Measurements from ENCODE around the gene GALNT11. TPM values are rescaled to one million over a fixed set of nuclear protein-coding genes. Genes with fewer than 3 reads are reported as not detected.
"Not testable (repeated sequence)": the region's sequence is repeated elsewhere in the genome, so short reads cannot be mapped to it uniquely, and the experiment has no call there.

GALNT11 gene
- polyA plus RNA-seq, 4 donors: 102 to 119 (median 111) TPM

DNA sequence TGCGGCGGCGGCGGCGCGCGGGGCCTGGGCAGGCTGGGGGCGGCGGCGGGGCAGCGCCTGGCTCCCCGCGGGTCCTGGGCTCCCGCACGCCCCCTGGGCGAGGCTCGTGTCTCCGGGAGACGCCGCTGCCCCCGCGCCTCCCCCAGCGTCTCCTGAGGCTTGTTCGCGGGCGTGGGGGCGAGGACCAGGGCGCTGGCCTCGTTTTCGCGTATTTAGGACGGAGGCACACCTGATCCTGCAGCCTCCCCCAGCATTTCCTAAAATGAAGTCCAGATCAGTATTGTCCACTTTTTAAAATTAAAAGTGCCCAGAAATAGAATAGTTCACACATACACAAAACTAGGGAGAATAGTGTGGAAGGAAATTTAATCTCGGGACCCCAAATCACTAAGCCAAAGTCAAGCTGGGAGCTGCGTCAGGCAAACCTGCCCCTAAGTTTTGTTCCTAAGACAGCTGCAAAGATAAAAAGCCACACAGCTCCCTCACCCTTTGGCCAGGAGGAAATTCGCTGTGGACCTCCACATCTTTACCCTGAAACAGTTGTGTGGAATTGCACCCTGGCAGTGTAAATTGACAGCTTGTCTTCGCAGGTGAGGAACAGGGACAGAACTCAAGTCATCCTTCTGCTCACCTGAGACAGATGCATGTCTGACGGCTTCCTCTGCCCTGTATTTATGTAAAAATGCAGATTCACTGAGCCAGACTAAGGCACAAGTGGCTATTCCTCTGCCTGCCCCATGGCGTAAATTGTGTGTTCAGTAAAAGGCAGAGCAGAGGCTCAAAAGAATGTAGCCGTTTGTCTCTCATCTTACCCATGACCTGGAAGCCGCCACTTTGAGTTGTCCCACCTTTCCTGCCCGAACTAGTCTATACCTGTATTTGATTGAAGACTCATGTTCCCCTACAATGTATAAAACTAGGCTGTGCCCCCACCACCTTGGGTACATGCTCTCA, 740 bp downstream of the GALNT11 start:
- peak in 1 of 4 donors; percentile 8 for DNase-seq (ENCODE audit: low read depth in 4 of 4, low spot score in 2 of 4)

DNA sequence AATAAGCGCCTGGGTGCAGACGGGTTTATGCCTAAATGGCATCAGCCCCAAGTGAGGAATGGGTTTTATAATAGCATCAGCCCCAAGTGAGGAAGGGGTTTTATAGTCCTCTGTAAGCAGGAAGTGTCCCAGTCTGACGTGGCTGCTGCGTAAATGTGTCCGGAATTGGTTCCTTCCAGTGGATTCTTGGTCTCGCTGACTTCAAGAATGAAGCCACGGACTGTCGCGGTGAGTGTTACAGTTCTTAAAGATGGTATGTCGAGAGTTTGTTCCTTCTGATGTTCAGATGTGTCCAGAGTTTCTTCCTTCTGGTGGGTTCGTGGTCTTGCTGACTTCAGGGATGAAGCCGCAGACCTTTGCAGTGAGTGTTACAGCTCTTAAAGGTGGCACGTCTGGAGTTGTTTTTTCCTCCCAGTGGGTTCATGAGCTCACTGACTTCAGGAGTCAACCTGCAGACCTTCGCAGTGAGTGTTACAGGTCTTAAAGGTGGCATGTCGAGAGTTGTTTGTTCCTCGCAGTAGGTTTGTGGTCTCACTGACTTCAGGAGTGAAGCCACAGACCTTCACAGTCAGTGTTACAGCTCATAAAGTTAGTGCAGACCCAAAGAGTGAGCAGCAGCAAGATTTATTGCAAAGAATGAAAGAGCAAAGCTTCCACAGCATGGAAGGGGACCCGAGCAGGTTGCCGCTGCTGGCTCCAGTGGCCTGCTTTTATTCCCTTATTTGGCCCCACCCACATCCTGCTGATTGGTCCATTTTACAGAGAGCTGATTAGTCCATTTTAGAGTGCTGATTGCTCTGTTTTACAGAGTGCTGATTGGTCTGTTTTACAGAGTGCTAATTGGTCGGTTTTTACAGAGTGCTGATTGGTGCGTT, 2.3 kb downstream of the GALNT11 start:
- DNase-seq (ENCODE audit: low read depth in 4 of 4, low spot score in 2 of 4): not testable (repeated sequence)

DNA sequence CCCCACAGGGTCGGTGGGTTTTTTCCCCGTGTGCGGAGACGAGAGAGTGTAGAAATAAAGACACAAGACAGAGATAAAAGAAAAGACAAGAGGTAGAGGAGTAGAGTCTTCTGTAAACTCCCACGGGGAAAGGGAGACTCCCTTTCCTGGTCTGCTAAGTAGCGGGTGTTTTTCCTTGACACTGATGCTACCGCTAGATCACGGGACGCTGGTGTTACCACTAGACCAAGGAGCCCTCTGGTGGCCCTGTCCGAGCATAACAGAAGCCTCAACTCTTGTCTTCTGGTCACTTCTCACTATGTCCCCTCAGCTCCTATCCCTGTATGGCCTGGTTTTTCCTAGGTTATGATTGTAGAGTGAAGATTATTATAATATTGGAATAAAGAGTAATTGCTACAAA, 4.6 kb downstream of the GALNT11 start:
- DNase-seq (ENCODE audit: low read depth in 4 of 4, low spot score in 2 of 4): not testable (repeated sequence)

DNA sequence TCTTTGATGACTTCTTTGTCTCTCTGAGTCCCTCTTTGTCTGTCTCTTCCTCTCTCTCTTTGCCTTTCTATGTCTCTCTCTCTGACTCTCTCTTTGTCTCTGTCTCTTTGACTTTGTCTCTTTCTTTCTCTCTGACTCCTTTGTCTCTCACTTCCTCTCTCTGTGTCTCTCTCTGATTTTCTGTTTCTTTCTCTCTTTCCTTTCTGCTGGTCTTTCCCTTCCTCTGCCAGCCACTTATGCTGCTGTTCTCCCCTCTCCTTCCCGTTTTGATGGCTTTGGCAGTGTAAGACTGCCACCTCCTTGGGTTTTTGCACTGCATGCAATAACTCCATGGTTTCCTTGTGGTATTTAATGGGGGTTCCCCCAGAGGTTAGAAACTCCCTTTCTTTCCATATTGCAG, 5.2 kb downstream of the GALNT11 start:
- DNase-seq (ENCODE audit: low read depth in 4 of 4, low spot score in 2 of 4): not testable (repeated sequence)

DNA sequence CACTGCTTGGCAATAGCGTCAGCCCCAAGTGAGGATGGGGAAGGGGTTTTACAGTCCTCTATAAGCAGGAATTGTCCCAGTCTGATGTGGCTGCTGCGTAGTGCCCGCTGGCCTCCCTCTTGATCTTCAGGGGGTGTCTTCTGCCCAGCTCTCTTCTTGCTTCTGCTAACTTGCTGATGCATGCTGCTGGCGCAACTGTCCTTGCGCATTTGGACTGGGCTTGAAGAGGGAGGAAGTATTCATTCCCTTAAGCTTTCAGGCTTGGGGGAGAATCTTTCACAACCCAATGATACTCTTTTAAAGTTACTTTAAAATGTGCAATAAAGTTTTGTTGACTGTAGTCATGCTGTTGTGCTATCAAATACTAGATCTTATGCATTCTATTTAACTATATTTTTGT, 10.3 kb downstream of the GALNT11 start:
- DNase-seq (ENCODE audit: low read depth in 4 of 4, low spot score in 2 of 4): no peak

DNA sequence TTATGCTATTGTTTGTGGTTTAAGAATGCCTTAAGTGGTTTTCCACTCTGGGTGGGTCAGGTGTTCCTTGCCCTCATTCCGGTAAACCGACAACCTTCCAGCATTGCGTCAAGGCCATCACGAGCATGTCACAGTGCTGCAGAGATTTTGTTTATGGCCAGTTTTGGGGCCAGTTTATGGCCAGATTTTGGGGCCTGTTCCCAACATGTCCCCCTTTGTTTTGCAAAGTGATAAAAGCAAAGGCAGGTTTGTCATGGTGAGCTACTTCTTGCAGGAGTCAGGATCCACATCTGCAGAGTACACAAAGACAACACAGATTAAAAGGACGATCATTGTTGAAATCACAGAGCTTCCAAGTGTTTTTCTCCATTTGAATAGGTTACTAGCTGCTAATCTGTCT, 12.9 kb downstream of the GALNT11 start:
- DNase-seq (ENCODE audit: low read depth in 4 of 4, low spot score in 2 of 4): not testable (repeated sequence)

DNA sequence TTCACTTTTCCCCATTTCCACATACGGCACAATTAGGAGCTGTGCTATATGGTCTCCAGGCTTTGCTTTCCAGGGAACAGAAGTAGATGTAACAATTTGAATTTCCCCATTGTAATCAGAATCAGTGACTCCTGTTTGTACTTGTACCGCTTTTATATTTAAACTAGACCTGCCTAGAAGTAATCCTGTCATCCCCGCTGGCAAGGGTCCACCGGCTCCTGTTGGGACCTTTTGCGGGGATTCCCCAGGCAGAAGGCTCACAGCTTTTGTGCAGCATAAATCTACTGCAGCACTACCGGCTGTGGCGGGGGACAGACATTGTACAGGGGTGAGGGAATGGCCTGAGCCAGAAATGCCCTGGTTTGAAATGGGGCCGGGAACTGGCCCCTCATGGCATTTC, 17.6 kb downstream of the GALNT11 start:
- not testable (repeated sequence) for DNase-seq (ENCODE audit: low read depth in 4 of 4, low spot score in 2 of 4)

DNA sequence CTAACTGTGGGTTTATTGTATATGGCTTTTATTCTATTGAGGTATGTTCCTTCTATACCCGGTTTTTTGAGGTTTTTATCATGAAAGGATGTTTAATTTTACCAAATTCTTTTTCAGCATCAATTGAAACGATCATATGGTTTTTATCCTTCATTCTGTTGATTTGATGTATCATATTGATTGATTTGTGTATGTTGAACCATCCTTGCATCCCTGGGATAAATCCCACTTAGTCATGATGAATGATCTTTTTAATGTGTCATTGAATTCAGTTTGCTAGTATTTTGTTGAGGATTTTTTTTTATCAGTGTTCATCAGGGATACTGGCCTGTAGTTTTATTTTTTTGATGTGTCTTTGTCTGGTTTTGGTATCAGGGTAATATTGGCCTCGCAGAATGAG, 19.4 kb downstream of the GALNT11 start:
- DNase-seq (ENCODE audit: low read depth in 4 of 4, low spot score in 2 of 4): not testable (repeated sequence)

DNA sequence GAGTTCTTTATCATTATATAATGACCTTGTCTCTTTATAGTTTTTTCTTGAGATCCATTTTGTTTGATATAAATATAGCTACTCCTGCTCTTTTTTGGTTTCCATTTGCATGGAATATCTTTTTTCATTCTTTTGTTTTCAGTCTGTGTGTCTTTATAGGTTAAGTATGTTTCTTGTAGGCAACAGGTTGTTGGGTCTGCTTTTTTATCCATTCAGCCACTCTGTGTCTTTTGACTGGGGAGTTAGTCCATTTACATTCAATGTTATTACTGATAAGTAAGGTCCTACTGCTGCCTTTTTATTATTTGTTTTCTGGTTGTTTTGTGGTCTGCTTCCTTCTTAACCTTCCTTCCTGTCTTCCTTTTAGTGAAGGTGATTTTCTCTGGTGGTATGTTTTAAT, 21.1 kb downstream of the GALNT11 start:
- DNase-seq (ENCODE audit: low read depth in 4 of 4, low spot score in 2 of 4): no peak

DNA sequence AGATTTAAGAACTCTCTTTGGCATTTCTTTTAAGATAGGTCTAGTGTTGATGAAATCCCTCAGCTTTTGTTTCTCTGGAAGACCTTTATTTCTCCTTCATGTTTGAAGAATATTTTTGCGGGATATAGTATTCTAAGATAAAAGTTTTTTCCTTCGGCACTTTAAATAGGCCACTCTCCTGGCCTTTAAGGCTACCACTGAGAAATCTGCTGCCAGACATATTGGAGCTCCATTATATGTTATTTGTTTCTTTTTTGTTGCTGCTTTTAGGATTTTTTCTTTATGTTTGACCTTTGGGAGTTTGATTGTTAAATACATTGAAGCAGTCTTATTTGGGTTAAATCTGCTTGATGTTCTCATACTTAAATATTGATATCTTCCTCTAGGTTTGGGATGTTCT, 22.6 kb downstream of the GALNT11 start:
- no peak for DNase-seq (ENCODE audit: low read depth in 4 of 4, low spot score in 2 of 4)

DNA sequence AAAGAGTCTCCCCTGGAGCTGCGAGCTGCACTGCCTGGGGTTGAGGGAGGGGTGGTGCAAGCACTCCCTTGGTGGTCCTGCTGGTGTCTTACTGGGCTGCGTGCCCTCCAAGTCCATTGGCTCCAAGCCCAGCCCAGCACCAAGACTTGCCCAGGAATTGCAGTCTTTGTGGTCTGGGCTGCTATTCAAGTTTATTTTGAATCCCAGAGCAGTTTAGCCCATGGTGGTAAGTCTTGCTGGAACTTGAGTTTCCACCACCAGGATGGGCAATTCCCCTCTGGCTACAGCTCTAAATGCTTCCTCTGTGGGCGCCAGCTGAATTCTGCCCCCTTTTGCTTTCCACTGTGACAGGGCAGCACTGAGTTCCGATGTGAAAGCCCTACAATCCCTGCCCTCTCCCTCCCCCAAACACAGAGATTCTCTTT, 25.1 kb downstream of the GALNT11 start:
- no peak for DNase-seq (ENCODE audit: low read depth in 4 of 4, low spot score in 2 of 4)

DNA sequence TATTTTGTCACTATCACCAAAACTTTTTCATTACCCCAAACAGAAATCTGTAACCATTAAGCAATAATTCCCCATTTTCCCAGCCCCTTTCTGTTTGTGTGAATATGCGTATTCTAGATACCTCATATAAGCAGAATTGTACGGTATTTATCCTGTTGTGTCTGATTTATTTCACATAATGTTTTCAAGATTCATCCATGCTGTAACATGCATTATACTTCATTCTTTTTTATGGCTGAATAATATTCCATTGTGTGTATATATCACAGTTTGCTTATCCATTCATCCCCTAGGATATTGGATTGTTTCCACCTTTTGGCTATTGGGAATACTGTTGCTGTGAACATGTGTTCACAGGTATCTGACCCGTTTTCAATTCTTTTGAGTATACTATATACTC, 26.5 kb downstream of the GALNT11 start:
- DNase-seq (ENCODE audit: low read depth in 4 of 4, low spot score in 2 of 4): no peak

DNA sequence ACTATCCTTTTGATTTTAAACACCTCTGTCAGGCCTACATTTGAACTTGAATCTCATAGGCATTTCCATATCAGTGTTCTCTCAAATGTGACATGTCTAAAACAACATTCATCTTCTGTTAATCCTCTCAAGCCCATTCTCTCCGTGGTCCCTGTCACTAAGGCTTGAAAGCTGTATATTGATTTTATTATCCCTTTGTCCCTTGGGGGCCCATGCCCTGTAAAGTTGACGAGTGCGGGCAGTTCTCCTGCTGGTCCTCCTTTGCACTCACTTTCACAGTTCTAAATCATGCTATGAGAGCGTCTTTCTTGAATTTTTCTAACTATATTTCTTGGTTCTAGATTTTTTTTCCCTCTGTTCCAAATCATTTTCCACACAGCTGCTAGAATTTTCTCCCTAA, 27.3 kb downstream of the GALNT11 start:
- DNase-seq (ENCODE audit: low read depth in 4 of 4, low spot score in 2 of 4): no peak

DNA sequence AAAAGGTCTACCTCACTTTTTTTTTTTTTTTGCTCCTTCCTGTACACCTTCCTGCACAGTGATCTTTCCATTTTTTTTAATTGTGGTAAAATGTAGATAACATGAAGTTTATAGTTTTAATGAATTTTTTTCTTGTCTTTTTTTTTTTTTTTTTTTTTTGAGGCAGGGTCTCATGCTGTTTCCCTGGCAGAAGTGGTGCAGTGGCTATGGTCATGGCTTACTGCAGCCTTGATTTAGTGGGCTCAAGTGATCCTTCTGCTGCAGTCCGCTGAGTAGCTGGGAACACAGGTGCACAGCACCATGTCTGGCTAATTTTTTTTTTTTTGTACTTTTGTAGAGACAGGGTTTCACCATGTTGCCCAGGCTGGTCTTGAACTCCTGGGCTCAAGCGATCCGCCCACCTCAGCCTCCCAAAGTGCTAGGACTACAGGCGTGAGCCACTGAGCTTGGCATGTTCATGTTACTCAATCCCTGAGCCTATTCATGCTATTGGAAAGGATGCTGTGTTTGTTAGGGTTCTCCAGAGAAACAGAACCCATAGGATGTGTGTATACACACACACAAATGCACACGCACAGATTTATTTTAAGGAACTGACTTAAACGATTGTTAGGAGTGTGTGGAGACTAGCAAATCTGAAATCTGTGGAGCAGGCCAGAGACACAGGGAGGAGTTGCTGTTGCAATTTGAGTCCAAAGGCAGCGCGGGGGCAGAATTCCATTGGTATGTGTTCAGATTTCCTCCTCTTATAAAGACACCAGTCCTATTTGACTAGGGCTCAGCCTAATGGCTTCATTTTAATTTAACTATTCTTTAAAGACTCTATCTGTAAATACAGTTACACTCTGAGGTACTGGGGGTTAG, 29.1 kb downstream of the GALNT11 start:
- DNase-seq (ENCODE audit: low read depth in 4 of 4, low spot score in 2 of 4): no peak

DNA sequence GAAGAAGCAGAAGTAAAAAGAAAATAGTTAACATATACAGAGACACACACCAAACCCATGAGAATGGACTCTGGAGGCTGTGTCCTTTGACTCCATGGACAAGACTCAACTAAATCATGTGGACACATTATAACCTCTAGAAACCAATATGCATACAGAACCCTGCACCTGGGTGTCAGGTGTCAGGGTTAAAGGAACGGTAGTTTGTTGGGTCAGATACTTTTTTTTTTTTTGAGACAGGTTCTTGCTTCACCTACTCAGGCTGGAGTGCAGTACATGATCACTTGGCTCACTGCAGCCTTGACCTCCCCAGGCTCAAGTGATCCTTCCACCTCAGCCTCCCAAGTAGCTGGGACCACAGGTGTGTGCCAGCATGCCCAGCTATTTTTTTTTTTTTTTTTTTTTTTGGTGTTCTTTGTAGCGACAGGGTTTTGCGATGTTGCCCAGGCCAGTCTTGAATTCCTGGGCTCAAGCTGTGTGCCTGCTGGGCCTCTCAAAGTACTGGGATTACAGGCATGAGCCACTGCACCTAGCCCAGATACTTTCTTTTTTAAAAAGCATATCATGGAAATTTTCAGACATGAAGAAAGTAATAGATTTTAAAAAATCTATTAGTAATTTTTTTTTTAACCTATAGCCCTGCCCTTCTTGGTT, 31.3 kb downstream of the GALNT11 start:
- no peak for DNase-seq (ENCODE audit: low read depth in 4 of 4, low spot score in 2 of 4)

DNA sequence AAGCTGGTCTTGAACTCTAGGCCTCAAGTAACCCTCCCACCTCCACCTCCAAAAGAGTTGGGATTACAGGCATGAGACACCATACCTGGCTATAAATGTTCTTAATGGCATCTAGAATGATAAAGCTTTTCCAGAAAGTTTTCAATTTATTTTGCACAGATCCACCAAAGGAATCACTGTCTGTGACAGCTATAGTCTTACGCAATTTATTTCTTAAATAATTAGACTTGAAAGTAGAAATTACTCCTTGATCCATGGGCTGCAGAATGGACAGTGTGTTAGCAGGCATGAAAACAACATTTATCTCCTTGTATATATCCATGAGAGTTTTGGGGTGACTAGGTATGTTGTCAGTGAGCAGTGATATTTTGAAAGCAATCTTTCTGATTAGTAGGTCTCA, 33.8 kb downstream of the GALNT11 start:
- DNase-seq (ENCODE audit: low read depth in 4 of 4, low spot score in 2 of 4): no peak

DNA sequence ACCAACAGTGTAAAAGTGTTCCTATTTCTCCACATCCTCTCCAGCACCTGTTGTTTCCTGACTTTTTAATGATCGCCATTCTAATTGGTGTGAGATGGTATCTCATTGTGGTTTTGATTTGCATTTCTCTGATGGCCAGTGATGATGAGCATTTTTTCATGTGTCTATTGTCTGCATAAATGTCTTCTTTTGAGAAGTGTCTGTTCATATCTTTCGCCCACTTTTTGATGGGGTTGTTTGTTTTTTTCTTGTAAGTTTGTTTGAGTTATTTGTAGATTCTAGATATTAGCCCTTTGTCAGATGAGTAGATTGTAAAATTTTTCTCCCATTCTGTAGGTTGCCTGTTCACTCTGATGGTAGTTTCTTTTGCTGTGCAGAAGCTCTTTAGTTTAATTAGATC, 35.6 kb downstream of the GALNT11 start:
- not testable (repeated sequence) for DNase-seq (ENCODE audit: low read depth in 4 of 4, low spot score in 2 of 4)

DNA sequence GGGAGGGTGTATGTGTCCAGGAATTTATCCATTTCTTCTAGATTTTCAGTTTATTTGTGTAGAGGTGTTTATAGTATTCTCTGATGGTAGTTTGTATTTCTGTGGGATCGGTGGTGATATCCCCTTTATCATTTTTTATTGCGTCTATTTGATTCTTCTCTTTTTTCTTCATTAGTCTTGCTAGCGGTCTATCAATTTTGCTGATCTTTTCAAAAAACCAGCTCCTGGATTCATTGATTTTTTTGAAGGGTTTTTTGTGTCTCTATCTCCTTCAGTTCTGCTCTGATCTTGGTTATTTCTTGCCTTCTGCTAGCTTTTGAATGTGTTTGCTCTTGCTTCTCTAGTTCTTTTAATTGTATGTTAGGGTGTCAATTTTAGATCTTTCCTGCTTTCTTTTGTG, 37.7 kb downstream of the GALNT11 start:
- not testable (repeated sequence) for DNase-seq (ENCODE audit: low read depth in 4 of 4, low spot score in 2 of 4)

DNA sequence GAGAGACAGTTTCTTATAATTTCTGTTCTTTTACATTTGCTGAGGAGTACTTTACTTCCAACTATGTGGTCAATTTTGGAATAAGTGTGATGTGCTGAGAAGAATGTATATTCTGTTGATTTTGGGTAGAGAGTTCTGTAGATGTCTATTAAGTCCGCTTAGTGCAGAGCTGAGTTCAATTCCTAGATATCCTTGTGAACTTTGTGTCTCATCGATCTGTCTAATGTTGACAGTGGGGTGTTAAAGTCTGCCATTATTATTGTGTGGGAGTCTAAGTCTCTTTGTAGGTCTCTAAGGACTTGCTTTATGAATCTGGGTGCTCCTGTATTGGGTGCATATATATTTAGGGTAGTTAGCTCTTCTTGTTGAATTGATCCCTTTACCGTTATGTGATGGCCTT, 38.3 kb downstream of the GALNT11 start:
- DNase-seq (ENCODE audit: low read depth in 4 of 4, low spot score in 2 of 4): not testable (repeated sequence)

DNA sequence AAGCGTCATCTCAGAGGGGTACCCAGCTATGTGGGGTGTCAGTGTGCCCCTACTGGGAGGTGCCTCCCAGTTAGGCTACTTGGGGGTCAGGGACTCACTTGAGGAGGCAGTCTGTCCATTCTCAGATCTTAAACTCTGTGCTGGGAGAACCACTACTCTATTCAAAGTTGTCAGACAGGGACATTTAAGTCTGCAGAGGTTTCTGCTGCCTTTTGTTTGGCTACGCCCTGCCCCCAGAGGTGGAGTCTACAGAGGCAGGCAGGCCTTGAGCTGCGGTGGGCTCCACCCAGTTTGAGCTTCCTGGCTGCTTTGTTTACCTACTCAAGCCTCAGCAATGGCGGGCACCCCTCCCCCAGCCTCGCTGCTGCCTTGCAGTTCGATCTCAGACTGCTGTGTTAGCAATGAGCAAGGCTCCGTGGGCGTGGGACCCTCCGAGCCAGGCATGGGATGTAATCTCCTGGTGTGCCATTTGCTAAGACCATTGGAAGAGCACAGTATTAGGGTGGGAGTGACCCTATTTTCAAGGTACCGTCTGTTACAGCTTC, 40.4 kb downstream of the GALNT11 start:
- DNase-seq (ENCODE audit: low read depth in 4 of 4, low spot score in 2 of 4): not testable (repeated sequence)
